ENCODE results near the gene ADI1. TPM values are rescaled to one million over a fixed set of nuclear protein-coding genes. Genes with fewer than 3 reads are reported as not detected.

The ADI1 gene
- total and polyA plus RNA-seq, 2 experiments from 2014 or later: 77.7 to 140 TPM

- WGBS, 2 experiments (ENCODE audit: low coverage in 1 of 2, low lambda C conversion rate in 2 of 2, missing lambda C conversion rate in 2 of 2): 90 to 91% methylated on average over 28 of the region's 28 CpGs
- H3K79me2 ChIP-seq (ENCODE audit: insufficient read depth): no peaks in the 10 kb centered on the region
- no peaks in the 10 kb centered on the region for H3K9me2 ChIP-seq (ENCODE audit: insufficient read depth)
- no peaks in the 10 kb centered on the region for H3K36me3 ChIP-seq (ENCODE audit: low read depth)
- in situ Hi-C loops (cut with MboI): no loop called here
- no peak for DNase-seq
- H3K4me3 ChIP-seq: no peak overlapping the region
- no peaks in the 10 kb centered on the region for H3K9me3 ChIP-seq (ENCODE audit: low read depth)
- no peak overlapping the region for H3K27ac ChIP-seq
- peaks cover 6% of the 10 kb centered on the region for H3K4me1 ChIP-seq (ENCODE audit: insufficient read depth)
- H3K4me2 ChIP-seq (ENCODE audit: unreplicated experiment): no peak overlapping the region
- no peaks in the 10 kb centered on the region for H3K27me3 ChIP-seq (replicated peaks; ENCODE audit: insufficient read depth)
- H3K9ac ChIP-seq: no peak overlapping the region
- H3F3A ChIP-seq (ENCODE audit: insufficient read depth): peaks cover under 1% of the 10 kb centered on the region
- H2AFZ ChIP-seq: no peak overlapping the region
- TF ChIP-seq EZH2phosphoT487 (IDR thresholded peaks at IDR 0.05; ENCODE audit: insufficient read depth, low read depth) (no peak), EZH2 (IDR thresholded peaks at IDR 0.05; ENCODE audit: insufficient read depth, poor library complexity, severe bottlenecking) (no peak)
- no peaks in the 10 kb centered on the region for H4K20me1 ChIP-seq (ENCODE audit: insufficient read depth)
Measured at GRCh38 chr2:3475771-3476170, 43.6 kb downstream of the ADI1 start.

DNA sequence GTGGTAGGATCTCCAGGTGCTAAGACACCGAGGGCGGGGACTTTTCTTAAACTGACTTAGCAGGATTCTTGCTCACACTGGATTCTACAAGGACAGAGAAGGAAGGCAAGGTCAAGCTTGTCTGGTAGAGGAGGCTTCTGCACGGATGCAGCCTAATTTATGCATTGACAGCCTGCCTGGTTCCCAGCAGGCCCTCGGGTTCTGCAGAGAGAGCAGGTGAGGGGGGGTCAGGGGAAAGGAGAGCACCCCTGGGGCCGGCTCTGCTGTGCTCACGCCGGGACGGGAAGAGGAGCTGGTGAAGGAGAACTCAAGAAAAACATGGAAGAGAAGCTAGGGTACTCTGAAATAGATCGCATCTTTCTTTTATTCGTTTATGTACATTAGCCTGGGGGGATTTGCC is 46.4 kb downstream of the ADI1 start:
- Histone ChIP-seq H3K27ac (no peak overlapping the region), H3K79me2 (ENCODE audit: insufficient read depth) (no peaks in the 10 kb centered on the region), H3K9me2 (ENCODE audit: insufficient read depth) (no peaks in the 10 kb centered on the region), H3K4me3 (no peak overlapping the region), H3K36me3 (ENCODE audit: low read depth) (no peaks in the 10 kb centered on the region), H4K20me1 (ENCODE audit: insufficient read depth) (no peaks in the 10 kb centered on the region), H3K4me2 (ENCODE audit: unreplicated experiment) (no peak overlapping the region), H3K4me1 (ENCODE audit: insufficient read depth) (peaks cover 23% of the 10 kb centered on the region), H3K9me3 (ENCODE audit: low read depth) (no peaks in the 10 kb centered on the region), H3K9ac (no peak overlapping the region), H3K27me3 (replicated peaks; ENCODE audit: insufficient read depth) (no peaks in the 10 kb centered on the region), H3F3A (ENCODE audit: insufficient read depth) (peaks cover 20% of the 10 kb centered on the region), H2AFZ (no peak overlapping the region)
- DNase-seq: no peak
- TF ChIP-seq EZH2phosphoT487 (IDR thresholded peaks at IDR 0.05; ENCODE audit: insufficient read depth, low read depth): no peak
- no peak for TF ChIP-seq EZH2 (IDR thresholded peaks at IDR 0.05; ENCODE audit: insufficient read depth, poor library complexity, severe bottlenecking)
- 81 to 84% methylated on average over 9 to 10 of the region's 10 CpGs for WGBS, 2 experiments (ENCODE audit: low coverage in 1 of 2, low lambda C conversion rate in 2 of 2, missing lambda C conversion rate in 2 of 2)
- in situ Hi-C loops (cut with MboI): no loop called here

DNA sequence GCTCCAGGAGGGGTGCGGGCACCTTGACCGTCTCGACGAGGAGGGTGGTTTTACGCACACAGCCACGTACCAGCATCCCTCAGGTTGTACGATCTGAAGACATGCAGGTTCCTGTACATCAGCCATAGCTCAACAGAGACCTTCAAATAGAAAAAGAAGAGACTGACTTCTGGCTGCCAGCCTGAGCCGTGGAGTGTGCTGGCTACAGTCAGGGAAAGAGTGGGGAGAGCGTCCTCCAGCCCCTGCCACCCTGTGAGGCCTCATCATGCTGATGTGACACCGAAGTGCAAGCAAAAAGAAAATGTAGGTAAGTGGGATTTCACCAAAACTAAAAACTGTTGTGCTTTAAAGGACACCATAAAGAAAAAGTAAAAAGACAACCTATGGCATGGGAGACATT is 47.0 kb downstream of the ADI1 start:
- Histone ChIP-seq H3K79me2 (ENCODE audit: insufficient read depth) (no peaks in the 10 kb centered on the region), H3K4me2 (ENCODE audit: unreplicated experiment) (no peak overlapping the region)
- in situ Hi-C loops (cut with MboI): no loop called here

GRCh38 chr2:3470856-3471737 is 48.2 kb downstream of the ADI1 start:
- 84% methylated on average over 17 of the region's 17 CpGs for WGBS, 2 experiments (ENCODE audit: low coverage in 1 of 2, low lambda C conversion rate in 2 of 2, missing lambda C conversion rate in 2 of 2)
- TF ChIP-seq EZH2phosphoT487 (IDR thresholded peaks at IDR 0.05; ENCODE audit: insufficient read depth, low read depth): no peak
- no peak for TF ChIP-seq EZH2 (IDR thresholded peaks at IDR 0.05; ENCODE audit: insufficient read depth, poor library complexity, severe bottlenecking)
- no peaks in the 10 kb centered on the region for H3K79me2 ChIP-seq (ENCODE audit: insufficient read depth)
- H4K20me1 ChIP-seq (ENCODE audit: insufficient read depth): no peaks in the 10 kb centered on the region
- in situ Hi-C loops (cut with MboI): no loop called here
- no peaks in the 10 kb centered on the region for H3K36me3 ChIP-seq (ENCODE audit: low read depth)
- peak; percentile 25 for DNase-seq
- H3K9me2 ChIP-seq (ENCODE audit: insufficient read depth): no peaks in the 10 kb centered on the region
- H3K4me2 ChIP-seq (ENCODE audit: unreplicated experiment): peak overlapping the region; percentile 65
- peaks cover 26% of the 10 kb centered on the region for H3F3A ChIP-seq (ENCODE audit: insufficient read depth)
- no peak overlapping the region for H2AFZ ChIP-seq
- no peaks in the 10 kb centered on the region for H3K27me3 ChIP-seq (replicated peaks; ENCODE audit: insufficient read depth)
- peak overlapping the region; percentile 86 for H3K27ac ChIP-seq
- H3K9ac ChIP-seq: peak overlapping the region; percentile 69
- no peaks in the 10 kb centered on the region for H3K9me3 ChIP-seq (ENCODE audit: low read depth)
- peak overlapping the region; percentile 35 for H3K4me3 ChIP-seq
- H3K4me1 ChIP-seq (ENCODE audit: insufficient read depth): peaks cover 30% of the 10 kb centered on the region

More for the DNA sequence above, 47.0 kb downstream of the ADI1 start:
- H3K9me3 ChIP-seq (ENCODE audit: low read depth): no peaks in the 10 kb centered on the region
- no peak for TF ChIP-seq EZH2phosphoT487 (IDR thresholded peaks at IDR 0.05; ENCODE audit: insufficient read depth, low read depth)
- no peak for TF ChIP-seq EZH2 (IDR thresholded peaks at IDR 0.05; ENCODE audit: insufficient read depth, poor library complexity, severe bottlenecking)
- H4K20me1 ChIP-seq (ENCODE audit: insufficient read depth): no peaks in the 10 kb centered on the region
- no peaks in the 10 kb centered on the region for H3K36me3 ChIP-seq (ENCODE audit: low read depth)
- no peaks in the 10 kb centered on the region for H3K27me3 ChIP-seq (replicated peaks; ENCODE audit: insufficient read depth)
- H3K27ac ChIP-seq: no peak overlapping the region
- H3F3A ChIP-seq (ENCODE audit: insufficient read depth): peaks cover 20% of the 10 kb centered on the region
- H3K9me2 ChIP-seq (ENCODE audit: insufficient read depth): no peaks in the 10 kb centered on the region
- H3K4me1 ChIP-seq (ENCODE audit: insufficient read depth): peaks cover 23% of the 10 kb centered on the region
- WGBS, 2 experiments (ENCODE audit: low coverage in 1 of 2, low lambda C conversion rate in 2 of 2, missing lambda C conversion rate in 2 of 2): 69 to 79% methylated on average over 9 to 10 of the region's 10 CpGs
- H3K9ac ChIP-seq: no peak overlapping the region
- H2AFZ ChIP-seq: no peak overlapping the region
- H3K4me3 ChIP-seq: no peak overlapping the region
- no peak for DNase-seq
